Hepatocyte (in vitro differentiated cells): ENCODE results near the gene MTMR10. TPM values are rescaled to one million over a fixed set of nuclear protein-coding genes. Genes with fewer than 3 reads are reported as not detected.

Experiments used
- DNase-seq: peaks from one replicate; pipeline ENCODE4 v3.0.0-alpha.2; 2016; ENCODE audit warnings: low spot score
- H2AFZ ChIP-seq: fragments of 200-600 bp; sonication (generic); 2 replicates; pipeline ENCODE4 v1.6.0; 2016; ENCODE audit warnings: antibody characterized with exemption, mild to moderate bottlenecking
- H3K27ac ChIP-seq: fragments of 200-600 bp; sonication (generic); 2 replicates; pipeline ENCODE4 v1.5.1; 2016; ENCODE audit warnings: mild to moderate bottlenecking
- H3K27me3 ChIP-seq: fragments of 200-600 bp; sonication (generic); 2 replicates; pipeline ENCODE4 v1.6.1; 2016
- H3K36me3 ChIP-seq: fragments of 200-600 bp; sonication (generic); replicated peaks from 2 replicates; pipeline ENCODE4 v1.5.1; 2016; ENCODE audit warnings: low read depth; ENCODE audit not compliant: insufficient read depth
- H3K4me1 ChIP-seq: fragments of 200-600 bp; sonication (generic); 2 replicates; pipeline ENCODE4 v1.5.1; 2016; ENCODE audit warnings: mild to moderate bottlenecking, moderate library complexity; ENCODE audit not compliant: insufficient read depth
- H3K4me2 ChIP-seq: fragments of 200-600 bp; sonication (generic); 2 replicates; pipeline ENCODE4 v1.6.0; 2016
- H3K4me3 ChIP-seq: fragments of 200-600 bp; sonication (generic); 2 replicates; pipeline ENCODE4 v1.5.1; 2016; ENCODE audit warnings: mild to moderate bottlenecking
- H3K79me2 ChIP-seq: fragments of 200-600 bp; sonication (generic); 2 replicates; pipeline ENCODE4 v1.6.0; 2017; ENCODE audit warnings: mild to moderate bottlenecking
- H3K9me2 ChIP-seq: fragments of 200-600 bp; sonication (generic); replicated peaks from 2 replicates; pipeline ENCODE4 v1.6.0; 2017; ENCODE audit warnings: mild to moderate bottlenecking; ENCODE audit not compliant: insufficient read depth
- H3K9me3 ChIP-seq: fragments of 200-600 bp; sonication (generic); 2 replicates; pipeline ENCODE4 v1.5.1; 2016; ENCODE audit warnings: low read depth, mild to moderate bottlenecking
- H4K20me1 ChIP-seq: fragments of 200-600 bp; sonication (generic); 2 replicates; pipeline ENCODE4 v1.6.0; 2016; ENCODE audit warnings: mild to moderate bottlenecking; ENCODE audit not compliant: insufficient read depth, poor library complexity, severe bottlenecking
- CTCF ChIP-seq: fragments of 200-600 bp; sonication (generic); IDR thresholded peaks from 2 replicates; pipeline ENCODE4 v1.5.1; 2016; ENCODE audit warnings: antibody characterized with exemption, mild to moderate bottlenecking; ENCODE audit not compliant: poor library complexity
- EZH2 ChIP-seq: fragments of 200-600 bp; sonication (generic); IDR thresholded peaks from 2 replicates; pipeline ENCODE4 v1.6.1; 2016; ENCODE audit warnings: antibody characterized with exemption, mild to moderate bottlenecking, borderline replicate concordance
- EZH2phosphoT487 ChIP-seq: fragments of 200-600 bp; sonication (generic); IDR thresholded peaks from one replicate; pipeline ENCODE4 v1.6.1; 2018; ENCODE audit warnings: antibody characterized with exemption, mild to moderate bottlenecking, low read depth, moderate library complexity; ENCODE audit not compliant: unreplicated experiment, severe bottlenecking
- WGBS: methylation state at CpG from one replicate; pipeline ENCODE4 v1.1.6; 2016; ENCODE audit warnings: low lambda C conversion rate; ENCODE audit errors: missing lambda C conversion rate; 5-methylcytosine and 5-hydroxymethylcytosine counted together
- polyA plus RNA-seq: library from polyadenylated mRNA; unstranded; fragments of >200 nt; fragmentation: Nextera tagmentation; extraction: Ambion mirVana; gene quantifications from 2 replicates; pipeline ENCODE4 v1.2.1, GENCODE V29; 2016
- total RNA-seq: library from RNA; depleted of rRNA; stranded (reverse); fragments of >200 nt; gene quantifications from 2 replicates; pipeline ENCODE4 v1.2.3, GENCODE V29; 2014

MTMR10 gene
- total and polyA plus RNA-seq, 2 experiments from 2014 or later, result 10.3 to 19.6 TPM

- Histone ChIP-seq H3K4me1 (no peaks in the 10 kb centered on the region), H3K4me2 (no peak overlapping the region), H3K4me3 (no peak overlapping the region), H3K27me3 (peaks cover 3% of the 10 kb centered on the region), H3K36me3 (no peaks in the 10 kb centered on the region), H2AFZ (no peak overlapping the region), H3K27ac (no peak overlapping the region), H3K79me2 (no peaks in the 10 kb centered on the region), H3K9me2 (no peaks in the 10 kb centered on the region), H3K9me3 (no peaks in the 10 kb centered on the region), H4K20me1 (no peaks in the 10 kb centered on the region)
- TF ChIP-seq EZH2 (no peak), EZH2phosphoT487 (no peak), CTCF (no peak)
- no peak for DNase-seq
- 79% methylated on average over 2 of the region's 2 CpGs for WGBS
Observed at GRCh38 chr15:31005660-31006059, 14.2 kb upstream of the MTMR10 start.

- WGBS, result 62% methylated on average over 5 of the region's 5 CpGs
- Histone ChIP-seq H3K4me2 (no peak overlapping the region), H3K79me2 (no peaks in the 10 kb centered on the region), H3K27ac (no peak overlapping the region), H3K9me2 (no peaks in the 10 kb centered on the region), H3K9me3 (no peaks in the 10 kb centered on the region), H3K27me3 (peaks cover 3% of the 10 kb centered on the region), H2AFZ (no peak overlapping the region), H3K4me3 (no peak overlapping the region), H4K20me1 (no peaks in the 10 kb centered on the region), H3K4me1 (no peaks in the 10 kb centered on the region), H3K36me3 (no peaks in the 10 kb centered on the region)
- no peak for DNase-seq
- TF ChIP-seq EZH2, result no peak
- TF ChIP-seq EZH2phosphoT487, result no peak
- TF ChIP-seq CTCF, result no peak
Observed at GRCh38 chr15:31004220-31004733, 12.8 kb upstream of the MTMR10 start.

GRCh38 chr15:31001702-31002101 is 10.3 kb upstream of the MTMR10 start:
- Histone ChIP-seq H4K20me1 (no peaks in the 10 kb centered on the region), H3K4me1 (no peaks in the 10 kb centered on the region), H3K9me2 (no peaks in the 10 kb centered on the region), H3K36me3 (no peaks in the 10 kb centered on the region), H3K4me2 (no peak overlapping the region), H3K4me3 (no peak overlapping the region), H3K27ac (no peak overlapping the region), H3K27me3 (peaks cover 3% of the 10 kb centered on the region), H3K79me2 (no peaks in the 10 kb centered on the region), H2AFZ (no peak overlapping the region), H3K9me3 (no peaks in the 10 kb centered on the region)
- no peak for DNase-seq
- WGBS, result 95% methylated on average over 3 of the region's 3 CpGs
- TF ChIP-seq CTCF (no peak), EZH2 (no peak), EZH2phosphoT487 (no peak)

GRCh38 chr15:30999729-31000128 is 8.3 kb upstream of the MTMR10 start:
- Histone ChIP-seq H3K36me3 (no peaks in the 10 kb centered on the region), H2AFZ (no peak overlapping the region), H3K27me3 (no peaks in the 10 kb centered on the region), H3K9me2 (no peaks in the 10 kb centered on the region), H3K27ac (no peak overlapping the region), H3K79me2 (no peaks in the 10 kb centered on the region), H3K4me3 (no peak overlapping the region), H3K4me1 (no peaks in the 10 kb centered on the region), H4K20me1 (no peaks in the 10 kb centered on the region), H3K9me3 (no peaks in the 10 kb centered on the region), H3K4me2 (no peak overlapping the region)
- DNase-seq, result no peak
- WGBS, result 75% methylated on average over 3 of the region's 3 CpGs
- no peak for TF ChIP-seq CTCF
- no peak for TF ChIP-seq EZH2
- no peak for TF ChIP-seq EZH2phosphoT487
